GM20431 (cell line): Measurements from ENCODE around the gene CLCNKA.
"Not testable (repeated sequence)": the region's sequence is repeated elsewhere in the genome, so short reads cannot be mapped to it uniquely, and the experiment has no call there.

Experiments used
- in situ Hi-C: fragments of 300-500 bp; cut with MseI, MboI; formaldehyde crosslinking; loops from one replicate; pipeline ENCODE4 v1.15.0; 2020; ENCODE audit warnings: low sequenced_read_pairs; ENCODE audit not compliant: unreplicated experiment

Gene CLCNKA

GRCh38 chr1:16032388-16033102, 10.7 kb downstream of the CLCNKA start:
- in situ Hi-C loops, result no loop called here

- in situ Hi-C loops, result not testable (repeated sequence)
Measured at GRCh38 chr1:16033103-16033632, 11.3 kb downstream of the CLCNKA start.

GRCh38 chr1:16036461-16036860, 14.6 kb downstream of the CLCNKA start:
- in situ Hi-C loops, result not testable (repeated sequence)

- in situ Hi-C loops, result no loop called here
Measured at GRCh38 chr1:16038620-16038912, 16.7 kb downstream of the CLCNKA start.

GRCh38 chr1:16039871-16040270, 18.0 kb downstream of the CLCNKA start:
- in situ Hi-C loops, result not testable (repeated sequence)

GRCh38 chr1:16041200-16041599, 19.4 kb downstream of the CLCNKA start:
- in situ Hi-C loops, result no loop called here

GRCh38 chr1:16042096-16042495, 20.3 kb downstream of the CLCNKA start:
- in situ Hi-C loops, result no loop called here

GRCh38 chr1:16042654-16043053, 20.8 kb downstream of the CLCNKA start:
- in situ Hi-C loops, result not testable (repeated sequence)

- in situ Hi-C loops, result no loop called here
Measured at GRCh38 chr1:16043521-16043920, 21.7 kb downstream of the CLCNKA start, which contains the start of gene CLCNKB. Gene CLCNKB (plus strand): TSS chr1:16043782. CDS start chr1:16044493, 711 bp downstream.

- in situ Hi-C loops, result no loop called here
Measured at GRCh38 chr1:16043950-16044349, 22.1 kb downstream of the CLCNKA start.

- in situ Hi-C loops, result no loop called here
Measured at GRCh38 chr1:16046842-16047241, 25.0 kb downstream of the CLCNKA start.

- in situ Hi-C loops, result no loop called here
Measured at GRCh38 chr1:16047791-16048475, 26.1 kb downstream of the CLCNKA start.

GRCh38 chr1:16048573-16049189, 26.8 kb downstream of the CLCNKA start:
- in situ Hi-C loops, result no loop called here

GRCh38 chr1:16050328-16050727, 28.5 kb downstream of the CLCNKA start:
- in situ Hi-C loops, result no loop called here

GRCh38 chr1:16051039-16051438, 29.2 kb downstream of the CLCNKA start:
- in situ Hi-C loops, result no loop called here

GRCh38 chr1:16051949-16052348, 30.1 kb downstream of the CLCNKA start:
- in situ Hi-C loops, result not testable (repeated sequence)

- in situ Hi-C loops, result no loop called here
Measured at GRCh38 chr1:16053781-16054502, 32.1 kb downstream of the CLCNKA start.

GRCh38 chr1:16054598-16055540, 33.0 kb downstream of the CLCNKA start:
- in situ Hi-C loops, result no loop called here
